Measurements from ENCODE around the gene UBE2Q1.
A peak's percentile ranks its signal among the peaks of the same experiment; 100 is the strongest.

Gene UBE2Q1

GRCh38 chr1:154577346-154578057 lies 19.0 kb upstream of the UBE2Q1 start:
- DNase-seq (ENCODE audit: low spot score), result no peak

DNA sequence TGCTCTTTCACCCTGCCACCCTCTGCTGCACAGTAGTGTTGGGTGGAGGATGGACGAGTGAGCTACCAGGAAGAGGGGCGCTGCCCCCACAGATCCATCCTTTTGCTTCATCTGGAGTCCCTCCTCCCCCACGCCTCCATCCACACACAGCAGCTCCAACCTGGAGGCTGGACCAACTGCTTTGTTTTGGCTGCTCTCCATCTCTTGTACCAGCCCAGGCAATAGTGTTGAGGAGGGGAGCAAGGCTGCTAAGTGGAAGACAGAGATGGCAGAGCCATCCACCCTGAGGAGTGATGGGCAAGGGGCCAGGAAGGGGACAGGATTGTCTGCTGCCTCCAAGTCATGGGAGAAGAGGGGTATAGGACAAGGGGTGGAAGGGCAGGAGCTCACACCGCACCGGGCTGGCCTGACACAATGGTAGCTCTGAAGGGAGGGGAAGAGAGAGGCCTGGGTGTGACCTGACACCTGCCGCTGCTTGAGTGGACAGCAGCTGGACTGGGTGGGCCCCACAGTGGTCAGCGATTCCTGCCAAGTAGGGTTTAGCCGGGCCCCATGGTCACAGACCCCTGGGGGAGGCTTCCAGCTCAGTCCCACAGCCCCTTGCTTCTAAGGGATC lies 17.6 kb upstream of the UBE2Q1 start:
- DNase-seq (ENCODE audit: low spot score), result no peak

DNA sequence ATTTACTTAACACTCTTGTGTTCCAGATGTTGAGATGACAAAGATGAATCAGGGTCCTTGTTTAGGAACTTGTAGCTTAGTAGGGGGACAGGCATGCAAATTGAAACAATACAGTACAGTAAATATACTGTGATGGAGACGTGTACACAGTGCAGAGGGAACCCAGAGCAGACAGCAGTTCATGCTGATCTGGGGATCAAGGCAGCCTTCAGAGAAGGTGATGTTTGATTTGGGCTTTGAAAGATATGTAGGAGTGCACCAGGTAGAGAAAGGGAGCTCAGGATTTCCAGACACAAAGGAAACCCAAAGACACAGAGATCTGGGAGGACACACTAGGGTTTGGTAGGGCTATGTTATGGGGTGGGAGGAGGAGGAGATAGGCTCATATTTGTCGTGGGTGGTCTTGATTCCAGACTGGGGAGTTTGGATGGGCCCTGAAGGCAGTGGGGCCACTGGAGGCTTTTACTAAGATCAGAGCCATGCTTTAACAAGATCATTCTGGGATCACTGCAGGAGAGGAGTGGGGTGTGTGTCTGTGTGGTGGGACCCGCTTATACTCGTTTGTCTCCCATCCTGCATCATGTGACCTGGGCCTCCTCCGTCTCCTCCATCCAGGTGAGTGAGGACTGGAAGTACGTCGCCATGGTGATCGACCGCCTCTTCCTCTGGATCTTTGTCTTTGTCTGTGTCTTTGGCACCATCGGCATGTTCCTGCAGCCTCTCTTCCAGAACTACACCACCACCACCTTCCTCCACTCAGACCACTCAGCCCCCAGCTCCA lies 16.9 kb upstream of the UBE2Q1 start:
- no peak for DNase-seq (ENCODE audit: low spot score)

GRCh38 chr1:154574716-154575115 lies 16.3 kb upstream of the UBE2Q1 start:
- no peak for DNase-seq (ENCODE audit: low spot score)

DNA sequence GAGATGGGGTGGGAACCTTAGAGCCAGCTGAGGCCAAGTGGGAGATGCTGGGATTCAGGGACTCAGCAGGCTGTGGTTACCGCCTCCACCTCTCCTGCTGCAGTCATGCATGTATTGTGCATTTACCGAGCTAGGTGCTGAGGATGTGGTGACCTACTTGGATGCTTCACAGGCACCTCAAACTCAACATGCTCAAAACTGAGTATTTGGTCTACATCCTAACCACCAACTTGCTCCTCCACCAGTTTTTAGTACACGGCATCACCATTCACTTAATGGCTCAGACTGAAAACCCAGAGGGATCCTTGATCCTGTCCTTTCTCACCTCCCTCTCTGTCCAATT lies 14.7 kb upstream of the UBE2Q1 start:
- DNase-seq (ENCODE audit: low spot score), result no peak

- DNase-seq (ENCODE audit: low spot score), result no peak
Observed at GRCh38 chr1:154572468-154573167, 14.2 kb upstream of the UBE2Q1 start.

DNA sequence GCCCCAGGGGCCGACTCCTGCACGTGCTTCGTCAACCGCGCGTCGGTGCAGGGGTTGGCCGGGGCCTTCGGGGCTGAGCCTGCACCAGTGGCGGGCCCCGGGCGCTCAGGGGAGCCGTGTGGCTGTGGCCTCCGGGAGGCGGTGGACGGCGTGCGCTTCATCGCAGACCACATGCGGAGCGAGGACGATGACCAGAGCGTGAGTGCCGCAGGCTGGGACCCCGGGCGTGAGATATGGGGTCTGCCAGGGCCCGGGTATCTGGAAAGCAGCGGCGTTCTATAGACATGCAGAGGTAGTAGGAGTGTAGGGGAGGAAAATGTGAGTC lies 13.5 kb upstream of the UBE2Q1 start:
- DNase-seq (ENCODE audit: low spot score), result no peak

DNA sequence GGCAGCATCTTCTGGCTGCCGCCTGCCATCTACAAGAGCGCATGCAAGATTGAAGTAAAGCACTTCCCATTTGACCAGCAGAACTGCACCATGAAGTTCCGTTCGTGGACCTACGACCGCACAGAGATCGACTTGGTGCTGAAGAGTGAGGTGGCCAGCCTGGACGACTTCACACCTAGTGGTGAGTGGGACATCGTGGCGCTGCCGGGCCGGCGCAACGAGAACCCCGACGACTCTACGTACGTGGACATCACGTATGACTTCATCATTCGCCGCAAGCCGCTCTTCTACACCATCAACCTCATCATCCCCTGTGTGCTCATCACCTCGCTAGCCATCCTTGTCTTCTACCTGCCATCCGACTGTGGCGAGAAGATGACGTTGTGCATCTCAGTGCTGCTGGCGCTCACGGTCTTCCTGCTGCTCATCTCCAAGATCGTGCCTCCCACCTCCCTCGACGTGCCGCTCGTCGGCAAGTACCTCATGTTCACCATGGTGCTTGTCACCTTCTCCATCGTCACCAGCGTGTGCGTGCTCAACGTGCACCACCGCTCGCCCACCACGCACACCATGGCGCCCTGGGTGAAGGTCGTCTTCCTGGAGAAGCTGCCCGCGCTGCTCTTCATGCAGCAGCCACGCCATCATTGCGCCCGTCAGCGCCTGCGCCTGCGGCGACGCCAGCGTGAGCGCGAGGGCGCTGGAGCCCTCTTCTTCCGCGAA lies 12.9 kb upstream of the UBE2Q1 start:
- no peak for DNase-seq (ENCODE audit: low spot score)

DNA sequence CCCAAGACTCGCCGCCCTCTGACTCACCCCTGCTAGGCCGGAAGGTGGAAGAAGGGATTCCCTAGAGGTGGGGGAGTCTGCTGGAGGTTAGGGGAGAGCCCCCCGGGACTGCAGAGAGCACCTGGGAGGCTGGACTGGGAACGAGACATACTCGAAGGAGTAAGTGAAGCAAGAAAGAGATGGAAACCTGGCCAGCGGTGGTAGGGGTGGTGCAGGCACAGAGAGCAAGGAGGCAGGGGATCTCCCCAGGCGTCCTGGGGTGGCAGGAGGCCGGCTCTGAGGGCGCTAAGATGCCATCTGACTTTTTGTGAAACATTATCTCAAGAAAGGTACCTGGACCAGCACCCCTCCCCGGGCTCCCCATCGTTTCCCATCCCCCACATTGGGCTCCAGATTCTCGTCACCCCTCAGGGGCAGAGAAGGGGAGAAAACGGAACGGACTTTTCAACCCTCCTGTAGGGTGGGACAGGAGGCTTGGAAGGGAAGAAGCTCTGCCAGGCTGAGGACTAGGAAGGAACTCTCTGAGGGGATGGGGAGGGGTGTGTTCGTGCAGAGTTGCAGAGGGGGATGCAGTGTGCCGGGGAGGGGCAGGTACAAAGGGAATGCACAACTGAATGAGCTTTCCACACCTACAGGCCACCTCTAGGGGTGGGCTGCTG lies 9.8 kb upstream of the UBE2Q1 start:
- no peak for DNase-seq (ENCODE audit: low spot score)

DNA sequence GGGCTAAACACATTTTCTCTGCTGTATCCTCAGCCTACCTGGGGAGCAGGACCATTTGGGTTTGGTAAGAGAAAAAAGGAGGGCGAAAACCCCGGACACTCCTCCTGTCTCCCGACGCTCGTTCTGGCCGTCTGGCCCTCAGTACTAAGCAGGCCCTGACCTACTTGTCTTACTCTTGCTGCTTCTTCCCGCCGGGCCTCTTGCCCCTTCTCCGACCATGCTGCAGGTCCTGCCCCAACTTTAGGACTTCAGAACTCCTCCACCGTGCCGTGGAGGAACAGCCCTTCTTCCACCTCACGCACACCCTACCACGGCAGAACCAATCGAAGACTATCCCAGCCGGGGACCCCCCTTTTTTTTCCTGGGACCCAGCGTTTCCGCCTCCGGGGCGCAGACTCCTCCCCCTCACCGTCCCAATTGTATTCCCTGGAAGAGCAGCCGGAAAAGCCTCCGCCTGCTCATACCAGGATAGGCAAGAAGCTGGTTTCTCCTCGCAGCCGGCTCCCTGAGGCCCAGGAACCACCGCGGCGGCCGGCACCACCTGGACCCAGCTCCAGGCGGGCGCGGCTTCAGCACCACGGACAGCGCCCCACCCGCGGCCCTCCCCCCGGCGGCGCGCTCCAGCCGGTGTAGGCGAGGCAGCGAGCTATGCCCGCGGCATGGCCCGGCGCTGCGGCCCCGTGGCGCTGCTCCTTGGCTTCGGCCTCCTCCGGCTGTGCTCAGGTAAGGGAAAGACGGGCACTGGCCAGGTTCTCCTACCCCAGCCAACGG lies 9.1 kb upstream of the UBE2Q1 start, which contains the start of gene CHRNB2:
Gene CHRNB2 (plus strand): TSS at position 393 of the 771 bp plus-strand sequence. CDS start 267 bp downstream, at position 660.
- DNase-seq (ENCODE audit: low spot score), result no peak

DNA sequence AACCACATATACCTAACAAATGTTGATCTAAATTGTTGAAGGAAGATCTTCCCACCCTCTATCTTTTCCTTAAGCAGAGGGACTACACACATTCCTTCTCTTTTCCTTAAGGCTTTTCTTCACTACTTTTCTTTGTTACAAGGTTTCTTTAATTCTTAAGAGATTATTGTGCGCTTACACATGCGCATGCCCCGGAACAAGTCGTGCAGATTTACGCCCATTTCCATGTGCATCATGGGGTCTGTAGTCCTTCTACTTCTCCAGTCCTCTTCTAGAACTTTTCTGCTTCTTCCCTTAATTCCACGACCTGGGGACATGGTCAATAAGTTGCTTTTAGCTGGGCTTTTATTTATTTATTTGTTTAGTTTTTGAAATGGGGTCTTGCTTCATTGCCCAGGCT lies 7.4 kb upstream of the UBE2Q1 start:
- DNase-seq (ENCODE audit: low spot score), result no peak

- DNase-seq (ENCODE audit: low spot score), result peak; percentile 94
Observed at GRCh38 chr1:154559466-154560044, 1.1 kb upstream of the UBE2Q1 start.

DNA sequence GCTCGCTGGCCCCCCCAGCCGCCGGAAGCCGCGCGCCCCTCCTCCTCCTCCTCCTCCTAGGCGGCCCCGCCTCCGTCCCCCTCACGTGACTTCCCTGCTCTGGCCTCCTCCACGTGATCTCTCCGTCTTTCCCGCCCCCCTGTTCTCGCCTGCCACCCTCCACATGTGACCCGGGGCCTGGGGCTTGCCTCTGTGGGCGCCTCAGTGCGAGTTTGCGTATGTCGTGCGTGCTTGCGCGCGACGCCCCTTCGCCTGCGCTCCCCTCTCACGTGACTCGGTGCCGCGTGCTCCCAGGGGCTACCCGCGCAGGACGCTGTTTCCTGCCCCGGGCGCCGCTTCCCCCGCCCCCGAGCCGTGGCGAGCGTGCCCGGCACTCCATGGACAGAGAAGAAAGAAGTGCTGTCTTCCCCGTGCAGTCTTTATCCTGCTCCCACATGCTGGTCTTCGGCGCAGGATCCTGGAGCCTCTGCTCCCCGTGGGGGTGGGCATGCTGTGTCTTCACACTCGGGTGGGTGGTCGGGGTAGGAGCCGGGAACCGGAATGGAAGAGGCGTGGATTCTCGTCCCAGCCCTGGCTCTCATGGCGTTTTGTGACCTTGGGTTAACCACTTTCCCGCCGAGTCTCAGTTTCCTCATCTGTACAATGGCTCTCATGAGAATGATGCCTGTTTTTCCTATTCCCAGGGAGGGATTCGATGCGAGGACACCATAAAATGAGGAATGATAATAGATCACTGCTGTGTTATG lies 431 bp upstream of the UBE2Q1 start:
- peak; percentile 93 for DNase-seq (ENCODE audit: low spot score)

DNA sequence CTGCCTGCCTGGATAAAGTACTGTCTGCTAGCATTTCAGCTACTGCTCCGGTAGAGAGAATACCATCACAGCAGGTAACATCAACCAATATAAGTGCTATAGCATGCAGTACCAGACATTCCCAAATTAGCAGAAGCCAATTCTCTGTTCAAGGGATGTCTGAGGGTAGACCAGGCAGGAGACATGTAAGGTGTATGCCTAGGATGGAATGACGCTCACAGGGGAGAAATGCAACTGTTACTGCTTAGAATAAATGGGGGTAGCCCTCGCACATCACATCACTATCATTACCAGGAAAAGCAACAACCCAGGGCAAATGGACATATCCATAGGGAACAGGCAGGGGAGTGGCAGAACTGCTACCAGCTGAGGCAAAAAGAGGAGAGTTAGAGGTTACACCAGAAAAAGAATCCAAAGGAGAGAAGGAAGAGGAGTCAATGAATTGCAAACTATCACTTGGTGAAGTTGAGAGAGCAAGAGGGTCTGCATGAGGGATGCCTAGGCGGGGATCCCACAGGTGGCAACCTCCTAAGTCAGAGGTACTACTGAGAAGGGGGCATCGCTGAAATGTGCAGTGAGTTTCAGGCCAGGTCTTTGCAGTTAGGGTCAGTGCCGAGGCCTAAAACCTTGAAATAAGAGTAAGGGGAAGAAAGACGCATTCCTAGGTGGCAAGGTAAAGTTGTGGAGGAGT lies 1.1 kb downstream of the UBE2Q1 start:
- DNase-seq (ENCODE audit: low spot score), result peak; percentile 4

- no peak for DNase-seq (ENCODE audit: low spot score)
Observed at GRCh38 chr1:154556422-154556821, 2.0 kb downstream of the UBE2Q1 start.

- no peak for DNase-seq (ENCODE audit: low spot score)
Observed at GRCh38 chr1:154553056-154554030, 5.1 kb downstream of the UBE2Q1 start.

- no peak for DNase-seq (ENCODE audit: low spot score)
Observed at GRCh38 chr1:154552036-154552435, 6.4 kb downstream of the UBE2Q1 start.

GRCh38 chr1:154551474-154551873 lies 7.0 kb downstream of the UBE2Q1 start:
- no peak for DNase-seq (ENCODE audit: low spot score)
